ENCODE data around the gene TBC1D22A.

TBC1D22A gene

DNA sequence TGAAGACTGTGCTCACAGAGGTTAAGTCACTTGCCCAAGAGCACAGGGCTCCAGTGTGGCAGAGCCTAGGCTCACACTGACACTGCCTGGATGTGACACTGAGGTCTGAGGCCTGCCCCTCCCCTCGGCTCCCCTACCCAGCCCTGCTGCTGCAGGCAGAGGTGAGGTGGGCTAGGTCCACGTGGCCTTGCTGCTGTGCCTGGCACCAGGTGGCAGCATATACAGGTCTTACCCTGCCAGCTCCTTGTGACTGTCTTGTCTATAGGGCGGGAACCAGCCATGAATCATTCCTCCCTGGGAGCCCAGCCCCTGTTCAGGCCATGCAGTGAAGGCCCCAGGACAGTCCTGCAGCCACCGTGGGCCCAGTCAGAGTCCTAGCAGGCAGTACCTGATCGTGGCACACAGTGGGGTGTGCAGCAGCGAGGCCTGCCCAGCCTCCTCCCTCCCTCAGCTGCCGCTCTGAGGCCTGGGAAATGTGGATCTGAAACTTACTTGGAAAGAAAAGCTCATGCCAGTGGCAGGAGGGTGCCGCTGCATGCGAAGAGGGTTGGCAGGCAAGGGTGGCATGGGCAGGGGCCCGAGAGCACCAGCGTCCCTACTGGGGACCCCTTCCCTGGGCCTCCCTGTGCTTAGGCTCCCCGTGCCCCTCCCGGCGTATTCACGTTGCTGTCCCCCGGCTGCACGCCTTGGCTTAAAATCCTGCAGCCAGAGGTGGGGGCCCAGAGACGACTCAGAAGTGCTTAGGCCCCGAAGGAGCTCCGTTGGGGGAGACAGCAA lies 23.2 kb upstream of the TBC1D22A start:
- Histone ChIP-seq H4K20me1 (ENCODE audit: insufficient read depth, low read length) (no peaks in the 10 kb centered on the region), H3K36me3 (ENCODE audit: insufficient read depth, low read length) (no peaks in the 10 kb centered on the region; the same call in 1 of the 2 replicates), H3K4me2 (ENCODE audit: low read length) (peak overlapping the region; percentile 76), H3K79me2 (ENCODE audit: insufficient read depth, low read length) (peaks cover 21% of the 10 kb centered on the region), H3K4me1 (ENCODE audit: insufficient read depth, low read length, severe bottlenecking) (peaks cover 38% of the 10 kb centered on the region), H3K27ac (ENCODE audit: low read depth, low read length, poor library complexity, severe bottlenecking) (peak overlapping the region; percentile 23), H3K9ac (ENCODE audit: low read length) (peak overlapping the region; percentile 65; the same call in 1 of the 2 replicates), H3K27me3 (ENCODE audit: insufficient read depth, low read length) (no peaks in the 10 kb centered on the region), H3F3A (ENCODE audit: insufficient read depth, low read length) (no peaks in the 10 kb centered on the region; the same call in 1 of the 2 replicates), H3K9me3 (ENCODE audit: low read length) (0 out of 2 replicates have a peak, but pooled peaks cover 5% of the 10 kb centered on the region), H2AFZ (ENCODE audit: low read length) (no peak overlapping the region), H3K4me3 (ENCODE audit: low read depth, low read length, poor library complexity, severe bottlenecking) (peak overlapping the region; percentile 94), H3K9me2 (ENCODE audit: low read depth, low read length) (no peaks in the 10 kb centered on the region)
- TF ChIP-seq EZH2 (IDR thresholded peaks at IDR 0.05; ENCODE audit: borderline replicate concordance, low read length) = no peak
- TF ChIP-seq, protein P1, sequence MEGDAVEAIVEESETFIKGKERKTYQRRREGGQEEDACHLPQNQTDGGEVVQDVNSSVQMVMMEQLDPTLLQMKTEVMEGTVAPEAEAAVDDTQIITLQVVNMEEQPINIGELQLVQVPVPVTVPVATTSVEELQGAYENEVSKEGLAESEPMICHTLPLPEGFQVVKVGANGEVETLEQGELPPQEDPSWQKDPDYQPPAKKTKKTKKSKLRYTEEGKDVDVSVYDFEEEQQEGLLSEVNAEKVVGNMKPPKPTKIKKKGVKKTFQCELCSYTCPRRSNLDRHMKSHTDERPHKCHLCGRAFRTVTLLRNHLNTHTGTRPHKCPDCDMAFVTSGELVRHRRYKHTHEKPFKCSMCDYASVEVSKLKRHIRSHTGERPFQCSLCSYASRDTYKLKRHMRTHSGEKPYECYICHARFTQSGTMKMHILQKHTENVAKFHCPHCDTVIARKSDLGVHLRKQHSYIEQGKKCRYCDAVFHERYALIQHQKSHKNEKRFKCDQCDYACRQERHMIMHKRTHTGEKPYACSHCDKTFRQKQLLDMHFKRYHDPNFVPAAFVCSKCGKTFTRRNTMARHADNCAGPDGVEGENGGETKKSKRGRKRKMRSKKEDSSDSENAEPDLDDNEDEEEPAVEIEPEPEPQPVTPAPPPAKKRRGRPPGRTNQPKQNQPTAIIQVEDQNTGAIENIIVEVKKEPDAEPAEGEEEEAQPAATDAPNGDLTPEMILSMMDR (IDR thresholded peaks at IDR 0.05; ENCODE audit: low read length) = no peak

DNA sequence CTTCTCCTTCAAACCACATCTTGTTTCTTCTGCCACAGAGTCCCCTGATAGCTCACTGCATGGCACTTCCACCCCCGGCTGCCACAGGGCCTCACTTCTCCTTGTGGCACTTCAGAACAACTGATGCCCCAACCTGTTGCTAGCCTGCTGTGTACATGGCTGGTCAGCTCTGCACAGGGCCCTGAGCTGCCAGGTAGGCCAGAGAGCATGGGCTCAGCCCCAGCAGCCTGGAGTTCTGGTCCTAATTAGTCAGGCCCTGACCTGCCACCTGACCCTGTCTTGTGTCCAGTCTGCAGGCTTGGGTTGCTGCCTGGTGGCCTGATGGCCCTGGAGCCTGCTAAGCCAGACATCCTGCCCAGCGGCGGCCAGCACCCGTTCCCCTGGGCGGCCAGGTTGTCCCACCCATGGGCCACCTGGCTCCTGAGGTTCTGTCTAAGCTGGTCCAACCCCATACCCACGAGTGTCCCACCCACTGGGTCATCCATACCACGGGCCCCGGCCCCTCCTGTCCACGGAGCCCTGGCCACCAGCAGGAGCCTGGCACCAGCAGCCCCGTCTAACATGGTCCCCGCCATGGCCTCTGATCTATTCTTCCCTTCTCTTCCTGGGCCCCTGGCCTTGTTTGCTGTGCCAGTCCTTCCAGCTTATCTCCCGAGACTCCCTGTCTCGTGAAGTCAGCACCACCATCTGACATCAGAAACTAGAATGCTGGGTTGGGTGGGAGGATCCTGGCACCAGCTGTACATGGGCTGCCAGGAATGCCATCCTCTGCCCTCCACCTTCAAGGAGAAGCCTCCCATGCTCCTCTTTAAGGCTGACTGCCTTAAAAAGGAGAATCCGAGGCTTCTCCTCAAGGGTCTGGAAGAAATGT lies 21.3 kb upstream of the TBC1D22A start:
- H3K27ac ChIP-seq (ENCODE audit: low read depth, low read length, poor library complexity, severe bottlenecking) = no peak overlapping the region
- TF ChIP-seq, protein P1 (IDR thresholded peaks at IDR 0.05; ENCODE audit: low read length) = no peak
- TF ChIP-seq EZH2 (IDR thresholded peaks at IDR 0.05; ENCODE audit: borderline replicate concordance, low read length) = no peak
- peaks cover 19% of the 10 kb centered on the region for H3K4me1 ChIP-seq (ENCODE audit: insufficient read depth, low read length, severe bottlenecking)
- peaks cover 14% of the 10 kb centered on the region for H3K79me2 ChIP-seq (ENCODE audit: insufficient read depth, low read length)
- no peak overlapping the region for H3K4me2 ChIP-seq (ENCODE audit: low read length)
- no peaks in the 10 kb centered on the region for H3K9me2 ChIP-seq (ENCODE audit: low read depth, low read length)
- H3K36me3 ChIP-seq (ENCODE audit: insufficient read depth, low read length) = no peaks in the 10 kb centered on the region; the same call in 1 of the 2 replicates
- H3K27me3 ChIP-seq (ENCODE audit: insufficient read depth, low read length) = no peaks in the 10 kb centered on the region
- no peaks in the 10 kb centered on the region for H4K20me1 ChIP-seq (ENCODE audit: insufficient read depth, low read length)
- H3F3A ChIP-seq (ENCODE audit: insufficient read depth, low read length) = no peaks in the 10 kb centered on the region
- no peak overlapping the region for H3K4me3 ChIP-seq (ENCODE audit: low read depth, low read length, poor library complexity, severe bottlenecking)
- no peak overlapping the region for H3K9ac ChIP-seq (ENCODE audit: low read length)
- H2AFZ ChIP-seq (ENCODE audit: low read length) = no peak overlapping the region
- H3K9me3 ChIP-seq (ENCODE audit: low read length) = 0 out of 2 replicates have a peak, but pooled peaks cover 5% of the 10 kb centered on the region

DNA sequence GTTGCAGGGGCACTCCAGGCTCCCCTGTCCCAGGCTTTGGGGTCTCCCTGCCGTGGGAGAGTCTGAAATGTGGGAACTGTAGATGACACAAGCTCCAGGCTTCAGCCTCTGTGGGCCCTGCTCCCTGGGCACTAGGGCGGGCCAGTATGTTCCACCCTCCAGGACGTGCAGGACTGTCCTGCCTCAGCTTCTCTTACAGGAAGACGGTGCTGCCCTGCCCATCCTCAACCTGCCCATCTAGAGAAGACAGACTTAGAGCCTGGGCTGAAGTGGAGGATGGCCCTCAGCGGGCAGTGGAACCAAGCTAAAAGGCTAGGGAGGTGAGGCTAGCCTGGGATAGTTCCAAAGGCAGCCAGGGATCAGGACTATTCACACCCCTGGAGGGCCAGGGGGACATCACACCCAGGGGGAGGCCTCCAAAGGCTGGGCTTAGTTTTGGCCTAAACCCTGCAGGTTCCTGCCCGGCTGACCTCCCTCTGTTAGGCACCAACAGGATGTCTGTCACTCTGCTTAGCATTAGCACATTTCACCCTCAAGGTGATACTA lies 20.4 kb upstream of the TBC1D22A start:
- Histone ChIP-seq H3K4me2 (ENCODE audit: low read length) (no peak overlapping the region), H3K27me3 (ENCODE audit: insufficient read depth, low read length) (no peaks in the 10 kb centered on the region), H3F3A (ENCODE audit: insufficient read depth, low read length) (no peaks in the 10 kb centered on the region), H3K27ac (ENCODE audit: low read depth, low read length, poor library complexity, severe bottlenecking) (no peak overlapping the region), H4K20me1 (ENCODE audit: insufficient read depth, low read length) (no peaks in the 10 kb centered on the region), H3K79me2 (ENCODE audit: insufficient read depth, low read length) (peaks cover 5% of the 10 kb centered on the region), H3K36me3 (ENCODE audit: insufficient read depth, low read length) (no peaks in the 10 kb centered on the region; the same call in 1 of the 2 replicates), H2AFZ (ENCODE audit: low read length) (no peak overlapping the region), H3K4me1 (ENCODE audit: insufficient read depth, low read length, severe bottlenecking) (peaks cover 11% of the 10 kb centered on the region), H3K4me3 (ENCODE audit: low read depth, low read length, poor library complexity, severe bottlenecking) (no peak overlapping the region), H3K9me2 (ENCODE audit: low read depth, low read length) (no peaks in the 10 kb centered on the region), H3K9me3 (ENCODE audit: low read length) (0 out of 2 replicates have a peak, but pooled peaks cover 5% of the 10 kb centered on the region), H3K9ac (ENCODE audit: low read length) (no peak overlapping the region)
- TF ChIP-seq, protein P1 (IDR thresholded peaks at IDR 0.05; ENCODE audit: low read length) = no peak
